H1 (cell line): ENCODE results near the gene RPLP2. TPM values are rescaled to one million over a fixed set of nuclear protein-coding genes. Genes with fewer than 3 reads are reported as not detected.
A peak's percentile ranks its signal among the peaks of the same experiment; 100 is the strongest.

Experiments used
- CTCF ChIA-PET: fragments of 300-600 bp; sonication (Branson Sonifier 250); formaldehyde crosslinking; loops from one replicate; lab custom pipeline; 2021; ENCODE audit not compliant: partially characterized antibody; lab: Charles Lee
- POLR2A ChIA-PET: fragments of 300-600 bp; sonication (Branson Sonifier 250); formaldehyde crosslinking; loops from one replicate; lab custom pipeline; 2021; ENCODE audit warnings: inconsistent platforms; ENCODE audit not compliant: partially characterized antibody; lab: Charles Lee
- DNase-seq, 2 experiments: peaks; one replicate each; pipeline versions ENCODE4 v3.0.0 to v3.0.0-alpha.2; 2010 to 2022; ENCODE audit warnings: low spot score in 2 of 2, low read depth in 1 of 2, mixed read lengths in 1 of 2
- FAIRE-seq: peaks from 2 replicates; lab custom pipeline; 2011; peaks lifted over from hg19 to GRCh38; lab: Jason Lieb, UNC
- H2AFZ ChIP-seq: 2 replicates; pipeline ENCODE4 v1.8.1; 2012; ENCODE audit warnings: low read length, inconsistent platforms
- H2AK5ac ChIP-seq: 2 replicates; pipeline ENCODE4 v1.6.1; 2013; ENCODE audit warnings: low read depth, low read length
- H2BK120ac ChIP-seq: replicated peaks from 2 replicates; pipeline ENCODE3; 2013; ENCODE audit warnings: low read depth, low read length, inconsistent platforms
- H2BK12ac ChIP-seq: 2 replicates; pipeline ENCODE4 v1.6.1; 2013; ENCODE audit warnings: low read depth, low read length
- H2BK15ac ChIP-seq: 2 replicates; pipeline ENCODE4 v1.6.1; 2013; ENCODE audit warnings: low read length
- H2BK20ac ChIP-seq: 2 replicates; pipeline ENCODE4 v1.6.1; 2013; ENCODE audit warnings: low read length
- H2BK5ac ChIP-seq: 2 replicates; pipeline ENCODE4 v1.6.1; 2013; ENCODE audit warnings: low read depth, low read length
- H3K14ac ChIP-seq: 2 replicates; pipeline ENCODE4 v1.6.1; 2013; ENCODE audit warnings: inconsistent platforms; ENCODE audit not compliant: insufficient read length
- H3K18ac ChIP-seq: 2 replicates; pipeline ENCODE4 v1.6.1; 2013; ENCODE audit warnings: low read length; ENCODE audit errors: extremely low read depth
- H3K23ac ChIP-seq: 2 replicates; pipeline ENCODE4 v1.6.1; 2013; ENCODE audit warnings: inconsistent platforms; ENCODE audit not compliant: insufficient read length
- H3K23me2 ChIP-seq: 2 replicates; pipeline ENCODE4 v1.6.1; 2013; ENCODE audit warnings: low read depth, low read length
- H3K27ac ChIP-seq: 2 replicates; pipeline ENCODE4 v1.6.1; 2011; ENCODE audit warnings: low read depth, low read length, inconsistent platforms
- H3K27me3 ChIP-seq, 4 experiments: replicated peaks in 1 of 4; 1 replicate in 1 of 4; 2 replicates in 3 of 4; pipeline versions ENCODE4 v1.6.1 to v1.8.1; 2011 to 2013; ENCODE audit warnings: low read length in 3 of 4, mild to moderate bottlenecking in 3 of 4, inconsistent platforms in 2 of 4, mixed read lengths in 2 of 4, moderate library complexity in 1 of 4; ENCODE audit not compliant: control insufficient read depth in 3 of 4, insufficient read depth in 3 of 4; ENCODE audit errors: extremely low read depth in 1 of 4
- H3K36me3 ChIP-seq, 4 experiments: 2 replicates each; pipeline versions ENCODE4 v1.6.1 to v1.8.1; 2011 to 2013; ENCODE audit warnings: mild to moderate bottlenecking in 4 of 4, low read length in 3 of 4, moderate library complexity in 2 of 4, control low read depth in 1 of 4, inconsistent platforms in 1 of 4; ENCODE audit not compliant: insufficient read depth in 4 of 4, control insufficient read depth in 2 of 4
- H3K4ac ChIP-seq: replicated peaks from 2 replicates; pipeline ENCODE3; 2013; ENCODE audit warnings: low read length, low read depth, mixed read lengths, inconsistent platforms; ENCODE audit not compliant: insufficient read length
- H3K4me1 ChIP-seq, 4 experiments: replicated peaks in 1 of 4; 1 replicate in 1 of 4; 2 replicates in 3 of 4; pipeline versions ENCODE4 v1.6.1 to v1.8.1; 2011 to 2013; ENCODE audit warnings: low read length in 3 of 4, inconsistent platforms in 2 of 4, mixed read lengths in 1 of 4; ENCODE audit not compliant: insufficient read depth in 4 of 4, control insufficient read depth in 3 of 4
- H3K4me2 ChIP-seq, 2 experiments: 2 replicates each; pipeline versions ENCODE4 v1.6.1 to v1.8.1; 2011 to 2013; ENCODE audit warnings: low read depth in 2 of 2, low read length in 2 of 2, control low read depth in 1 of 2, inconsistent platforms in 1 of 2, mild to moderate bottlenecking in 1 of 2; ENCODE audit not compliant: insufficient read depth in 1 of 2
- H3K4me3 ChIP-seq, 4 experiments: fragments of 200-600, 300-600 bp in 1 of 4; sonication (generic), shearing (Covaris generic), sonication (Bioruptor Twin) in 1 of 4; 2 replicates each; pipeline versions ENCODE4 v1.5.1 to v1.8.1; 2011 to 2016; ENCODE audit warnings: low read length in 4 of 4, low read depth in 3 of 4, control low read depth in 2 of 4, inconsistent platforms in 2 of 4, mild to moderate bottlenecking in 2 of 4, mixed read lengths in 1 of 4, moderate library complexity in 1 of 4; ENCODE audit not compliant: insufficient read depth in 2 of 4; ENCODE audit errors: extremely low read depth in 1 of 4
- H3K56ac ChIP-seq: replicated peaks from 2 replicates; pipeline ENCODE3; 2013; ENCODE audit warnings: low read depth, mild to moderate bottlenecking, mixed read lengths, low read length, inconsistent platforms; ENCODE audit not compliant: insufficient read length
- H3K79me1 ChIP-seq: 2 replicates; pipeline ENCODE4 v1.6.1; 2013; ENCODE audit warnings: low read depth, low read length, control low read depth
- H3K79me2 ChIP-seq, 2 experiments: 2 replicates each; pipeline versions ENCODE4 v1.6.1 to v1.8.1; 2012 to 2013; ENCODE audit warnings: low read length in 2 of 2, mild to moderate bottlenecking in 2 of 2, inconsistent platforms in 1 of 2; ENCODE audit not compliant: insufficient read depth in 2 of 2, control insufficient read depth in 1 of 2
- H3K9ac ChIP-seq, 4 experiments: replicated peaks in 1 of 4; 1 replicate in 1 of 4; 2 replicates in 3 of 4; pipeline versions ENCODE4 v1.6.1 to v1.8.1; 2011 to 2013; ENCODE audit warnings: low read depth in 3 of 4, low read length in 3 of 4, control low read depth in 2 of 4, mild to moderate bottlenecking in 2 of 4, moderate library complexity in 2 of 4, inconsistent platforms in 1 of 4; ENCODE audit errors: extremely low read depth in 1 of 4
- H3K9me3 ChIP-seq, 2 experiments: 2 replicates each; pipeline versions ENCODE4 v1.6.1 to v1.8.1; 2012 to 2013; ENCODE audit warnings: mild to moderate bottlenecking in 2 of 2, moderate library complexity in 2 of 2, control low read depth in 1 of 2, inconsistent platforms in 1 of 2, low read depth in 1 of 2, low read length in 1 of 2, mixed read lengths in 1 of 2; ENCODE audit not compliant: insufficient read depth in 2 of 2
- H4K20me1 ChIP-seq, 2 experiments: replicated peaks in 1 of 2; 2 replicates each; pipeline versions ENCODE3 to v1.8.1; 2011 to 2013; ENCODE audit warnings: inconsistent platforms in 2 of 2, low read length in 2 of 2, mild to moderate bottlenecking in 1 of 2; ENCODE audit not compliant: insufficient read depth in 2 of 2, control insufficient read depth in 1 of 2
- H4K5ac ChIP-seq: 2 replicates; pipeline ENCODE4 v1.6.1; 2013; ENCODE audit warnings: low read length, low read depth, mixed read lengths, inconsistent platforms; ENCODE audit not compliant: insufficient read length
- H4K8ac ChIP-seq: 2 replicates; pipeline ENCODE4 v1.8.0; 2013; ENCODE audit warnings: mild to moderate bottlenecking, moderate library complexity, low read length, inconsistent platforms; ENCODE audit not compliant: insufficient read depth; ENCODE audit errors: extremely low read depth
- H4K91ac ChIP-seq: replicated peaks from 2 replicates; pipeline ENCODE3; 2013; ENCODE audit warnings: low read length, mixed read lengths, inconsistent platforms; ENCODE audit not compliant: insufficient read length
- BACH1 ChIP-seq: IDR thresholded peaks from 2 replicates; pipeline ENCODE4 v1.6.1; 2012; ENCODE audit warnings: low read length, improper control_type of control experiment
- WGBS, 2 experiments: shearing (Covaris generic) in 1 of 2; methylation state at CpG; one replicate each; pipeline versions ENCODE4 v1.1.6 to v1.1.7; 2013 to 2015; ENCODE audit warnings: low lambda C conversion rate in 2 of 2, mixed read lengths in 2 of 2, inconsistent platforms in 1 of 2, low coverage in 1 of 2, missing lambda C conversion rate in 1 of 2; ENCODE audit not compliant: insufficient replicate concordance in 2 of 2, insufficient coverage in 1 of 2, insufficient read length in 1 of 2; ENCODE audit errors: extremely low coverage in 1 of 2, missing lambda C conversion rate in 1 of 2; 5-methylcytosine and 5-hydroxymethylcytosine counted together
- polyA plus RNA-seq, 7 experiments: library from polyadenylated mRNA; depleted of rRNA in 3 of 7; stranded (reverse) in 5 of 7; unstranded in 2 of 7; fragments of >200 nt in 5 of 7; fragments of 200-250 nt in 2 of 7; gene quantifications; 1 replicate in 5 of 7; 2 replicates in 1 of 7; 4 replicates in 1 of 7; pipeline versions ENCODE4 v1.2.1 to v1.2.3, GENCODE V29; 2011 to 2013; ENCODE audit warnings: missing spikeins in 2 of 7, mixed read lengths in 2 of 7
- total RNA-seq: library from RNA; stranded (reverse); fragmentation: NEBNext Ultra II Directional; extraction: Animal tissue kit (Norgen Biotek cat#: 25700); gene quantifications from 2 replicates; pipeline ENCODE4 v1.2.1, GENCODE V29; 2021

The RPLP2 gene
- total and polyA plus RNA-seq, 2 of the 8 experiments (the other 6 are each of a cell fraction or from before 2014, with no cell fraction given) = 1,789 to 2,106 TPM

GRCh38 chr11:773425-773824 is 36.3 kb upstream of the RPLP2 start:
- Histone ChIP-seq H2BK12ac (no peak overlapping the region), H3K9ac (peak overlapping the region in 1 of 4 experiments; percentile 36; a peak in 2 of 7 replicates)
- CTCF ChIA-PET = interaction anchor here (0.6 to 1.2 kb wide), 4 partner anchors 8 to 16 kb away, joined by 3 to 4 read pairs (median 4); partner anchors contain the start of gene CEND1
- no peak for TF ChIP-seq BACH1

More at GRCh38 chr11:773425-773824, 36.3 kb upstream of the RPLP2 start:
- no peak for FAIRE-seq
- Histone ChIP-seq H3K18ac (no peak overlapping the region), H4K5ac (no peak overlapping the region), H2BK120ac (no peak overlapping the region), H3K4me2 (no peak overlapping the region), H4K20me1 (peaks cover 16 to 27% of the 10 kb centered on the region in 2 experiments), H2BK5ac (no peak overlapping the region), H3K56ac (no peak overlapping the region), H3K27me3 (no peaks in the 10 kb centered on the region), H3K4ac (no peak overlapping the region), H2AK5ac (no peak overlapping the region), H3K23me2 (peaks cover 13% of the 10 kb centered on the region; the same call in 1 of the 2 replicates), H4K91ac (no peak overlapping the region), H2BK20ac (no peak overlapping the region), H3K27ac (no peak overlapping the region), H2AFZ (no peak overlapping the region), H3K9me3 (no peaks in the 10 kb centered on the region), H3K79me2 (peaks cover 7 to 43% of the 10 kb centered on the region in 2 experiments; a peak in 3 of 4 replicates), H3K36me3 (peaks cover 4 to 21% (median 15%) of the 10 kb centered on the region in 4 experiments; a peak in 7 of 8 replicates), H3K14ac (no peak overlapping the region), H3K79me1 (0 out of 2 replicates have a peak, but pooled peaks cover 6% of the 10 kb centered on the region), H3K23ac (no peak overlapping the region), H3K4me1 (peaks cover 0 to 15% (median 7%) of the 10 kb centered on the region in 4 experiments; a peak in 6 of 7 replicates), H2BK15ac (no peak overlapping the region), H3K4me3 (no peak overlapping the region), H4K8ac (no peak overlapping the region; the same call in 1 of the 2 replicates)
- POLR2A ChIA-PET = interaction anchor here (0.7 to 35.3 kb wide), 5 partner anchors 18 to 49 kb away, joined by 3 to 636 read pairs (median 3); partner anchors contain the start of gene TALDO1
- no peak for DNase-seq
- WGBS, 2 experiments = 94% methylated on average over 5 of the region's 5 CpGs; no CpG with 5 or more reads in 1 of the 2 experiments
